Erythroblast (primary cell): ENCODE results near the gene MRPS2.
"Not testable (repeated sequence)": the region's sequence is repeated elsewhere in the genome, so short reads cannot be mapped to it uniquely, and the experiment has no call there.

Source experiments
- DNase-seq, 2 experiments: peaks; one replicate each; lab custom pipeline; 2025; lab: John Stamatoyannopoulos, UW
- GATA1 ChIP-seq: IDR thresholded peaks from 2 replicates; pipeline ENCODE4 v1.6.1; 2011; ENCODE audit warnings: low read depth, mild to moderate bottlenecking, control low read depth, low read length, moderate library complexity
- POLR2A ChIP-seq: IDR thresholded peaks from 2 replicates; pipeline ENCODE4 v1.6.1; 2011; ENCODE audit warnings: mild to moderate bottlenecking, low read length

The MRPS2 gene

GRCh38 chr9:135530146-135530545 lies 29.7 kb downstream of the MRPS2 start:
- TF ChIP-seq POLR2A, result no peak
- TF ChIP-seq GATA1, result no peak

DNA sequence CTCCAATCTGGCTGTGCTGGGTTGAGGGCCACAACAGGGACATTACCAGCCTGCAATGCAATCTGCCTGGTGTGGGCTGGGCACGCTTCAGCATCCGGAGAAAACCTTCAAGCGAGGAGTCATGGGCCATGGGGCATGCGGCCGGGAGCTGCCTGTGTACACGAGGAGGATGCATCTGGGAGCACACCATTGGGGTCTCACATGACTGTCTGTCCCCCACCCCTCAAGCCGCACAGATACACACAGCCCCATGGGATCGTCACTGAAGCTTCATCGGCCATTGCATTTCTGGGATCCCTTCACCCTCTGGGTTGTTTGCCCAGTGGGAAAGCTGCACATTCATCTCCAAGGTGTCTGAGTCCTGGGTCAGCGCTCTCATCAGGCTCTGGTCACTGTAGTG lies 30.6 kb downstream of the MRPS2 start:
- TF ChIP-seq GATA1, result no peak
- no peak for TF ChIP-seq POLR2A

More at GRCh38 chr9:135530146-135530545, 29.7 kb downstream of the MRPS2 start:
- DNase-seq, result no peak

GRCh38 chr9:135533113-135533512 lies 32.6 kb downstream of the MRPS2 start:
- TF ChIP-seq GATA1 (no peak), POLR2A (no peak)
- DNase-seq, result no peak

More for the DNA sequence above, 30.6 kb downstream of the MRPS2 start:
- DNase-seq, result no peak

DNA sequence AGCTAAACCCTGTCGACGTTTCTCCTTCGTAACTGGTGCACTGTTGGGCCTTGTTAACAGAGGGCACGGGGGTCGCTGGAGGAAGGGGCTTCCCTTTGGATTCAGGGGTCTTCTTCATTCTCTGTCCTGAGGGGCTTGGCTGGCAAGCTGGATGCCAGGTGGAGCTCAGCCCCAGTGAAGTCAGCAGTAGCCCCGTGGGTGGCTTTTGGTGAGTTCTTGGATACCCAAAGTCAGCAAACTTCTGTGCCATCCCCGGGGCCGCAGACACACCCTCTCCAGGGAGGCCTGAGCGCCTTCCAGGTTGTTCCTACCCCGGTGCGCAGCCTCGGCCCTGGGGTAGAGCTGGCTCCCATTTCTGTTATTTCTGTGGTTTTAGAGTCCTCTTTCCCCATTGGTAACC lies 33.2 kb downstream of the MRPS2 start:
- TF ChIP-seq GATA1 (no peak), POLR2A (no peak)
- no peak for DNase-seq

DNA sequence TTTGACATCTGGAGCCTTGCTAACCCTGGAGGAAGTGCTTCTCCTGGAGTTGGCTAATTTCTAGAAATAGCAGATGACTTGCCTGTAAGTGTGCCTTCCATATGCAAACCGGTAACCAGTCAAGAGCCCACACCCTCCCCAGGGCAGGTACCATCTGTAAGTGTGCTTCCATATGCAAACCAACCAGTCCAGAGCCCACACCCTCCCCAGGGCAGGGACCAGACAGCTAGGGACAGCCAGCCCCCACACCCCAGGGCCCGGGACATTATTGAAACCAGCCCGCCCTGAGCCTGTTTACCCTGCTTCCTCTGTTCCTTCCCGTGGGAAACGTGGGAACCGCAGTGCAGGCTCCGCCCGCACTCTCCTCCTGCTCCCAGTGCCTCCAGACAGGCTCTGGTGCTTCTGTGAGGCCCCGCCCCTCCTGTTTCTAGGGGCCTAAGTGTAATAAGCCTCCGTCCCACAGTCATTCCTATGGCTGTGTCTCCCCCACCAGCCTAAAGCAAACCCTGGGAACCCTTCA lies 33.8 kb downstream of the MRPS2 start:
- DNase-seq, result not testable (repeated sequence)

GRCh38 chr9:135534826-135535225 lies 34.3 kb downstream of the MRPS2 start:
- DNase-seq, result not testable (repeated sequence)

- not testable (repeated sequence) for DNase-seq
Measured at GRCh38 chr9:135535631-135536030, 35.1 kb downstream of the MRPS2 start.

DNA sequence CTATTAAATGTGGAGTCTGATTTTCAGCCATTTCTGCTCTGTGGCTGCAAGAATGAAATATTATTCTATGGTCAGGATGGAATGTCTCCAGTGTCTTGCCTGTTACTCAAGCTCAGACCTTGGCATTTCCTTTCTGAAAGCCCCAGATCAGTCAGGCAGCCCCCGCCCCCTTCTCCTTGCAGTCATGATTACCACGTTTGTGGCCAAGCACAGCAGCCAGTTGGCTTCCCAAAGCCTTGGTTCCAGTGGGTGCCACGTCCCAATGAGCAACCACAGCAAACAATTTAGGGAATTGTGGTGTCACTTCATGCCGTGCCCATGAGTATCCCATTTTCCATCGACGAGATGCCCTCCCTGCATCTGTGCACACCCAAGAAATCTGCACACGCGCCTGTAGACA lies 35.7 kb downstream of the MRPS2 start:
- no peak for DNase-seq
- no peak for TF ChIP-seq POLR2A
- TF ChIP-seq GATA1, result no peak

GRCh38 chr9:135543262-135543894 lies 42.9 kb downstream of the MRPS2 start:
- DNase-seq, result not testable (repeated sequence)

DNA sequence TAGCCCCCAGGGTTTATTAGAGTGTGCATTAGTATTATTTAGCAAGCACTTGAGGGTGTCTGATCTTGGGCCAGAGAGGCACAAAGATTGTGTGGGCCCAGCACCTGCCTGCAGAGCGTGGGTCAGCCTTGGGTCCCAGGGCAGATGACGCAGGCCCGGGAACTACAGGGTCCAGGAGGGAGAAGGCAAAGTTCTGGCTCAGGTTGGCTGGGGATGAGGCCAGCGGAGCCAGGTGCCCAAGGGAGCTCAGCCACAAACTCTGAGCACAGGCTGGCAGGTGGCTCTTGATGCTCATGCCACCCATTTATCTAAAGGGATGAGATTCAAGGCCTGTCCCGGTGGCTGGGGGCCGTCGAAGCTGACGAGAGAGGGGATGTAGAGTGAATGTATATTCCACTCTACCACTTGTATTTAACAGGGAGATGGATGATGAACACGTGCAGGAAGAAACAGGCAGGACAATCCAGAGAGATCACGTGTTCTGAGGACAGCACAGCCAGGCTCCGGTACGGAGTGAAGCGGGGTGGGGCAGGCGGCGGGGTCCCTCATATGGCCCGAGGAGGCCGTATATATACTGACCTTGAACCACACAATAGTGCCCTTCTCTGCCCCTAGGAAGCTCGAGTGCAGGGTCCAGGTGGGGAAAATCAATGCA lies 44.6 kb downstream of the MRPS2 start:
- no peak for TF ChIP-seq GATA1
- TF ChIP-seq POLR2A, result no peak
- DNase-seq, result no peak

- DNase-seq, result not testable (repeated sequence)
Measured at GRCh38 chr9:135545646-135546176, 45.2 kb downstream of the MRPS2 start, which contains the start of gene OBP2A. OBP2A (plus strand) TSS chr9:135546126; CDS start chr9:135546181, 55 bp downstream.

- not testable (repeated sequence) for DNase-seq
Measured at GRCh38 chr9:135546792-135547617, 46.5 kb downstream of the MRPS2 start.

DNA sequence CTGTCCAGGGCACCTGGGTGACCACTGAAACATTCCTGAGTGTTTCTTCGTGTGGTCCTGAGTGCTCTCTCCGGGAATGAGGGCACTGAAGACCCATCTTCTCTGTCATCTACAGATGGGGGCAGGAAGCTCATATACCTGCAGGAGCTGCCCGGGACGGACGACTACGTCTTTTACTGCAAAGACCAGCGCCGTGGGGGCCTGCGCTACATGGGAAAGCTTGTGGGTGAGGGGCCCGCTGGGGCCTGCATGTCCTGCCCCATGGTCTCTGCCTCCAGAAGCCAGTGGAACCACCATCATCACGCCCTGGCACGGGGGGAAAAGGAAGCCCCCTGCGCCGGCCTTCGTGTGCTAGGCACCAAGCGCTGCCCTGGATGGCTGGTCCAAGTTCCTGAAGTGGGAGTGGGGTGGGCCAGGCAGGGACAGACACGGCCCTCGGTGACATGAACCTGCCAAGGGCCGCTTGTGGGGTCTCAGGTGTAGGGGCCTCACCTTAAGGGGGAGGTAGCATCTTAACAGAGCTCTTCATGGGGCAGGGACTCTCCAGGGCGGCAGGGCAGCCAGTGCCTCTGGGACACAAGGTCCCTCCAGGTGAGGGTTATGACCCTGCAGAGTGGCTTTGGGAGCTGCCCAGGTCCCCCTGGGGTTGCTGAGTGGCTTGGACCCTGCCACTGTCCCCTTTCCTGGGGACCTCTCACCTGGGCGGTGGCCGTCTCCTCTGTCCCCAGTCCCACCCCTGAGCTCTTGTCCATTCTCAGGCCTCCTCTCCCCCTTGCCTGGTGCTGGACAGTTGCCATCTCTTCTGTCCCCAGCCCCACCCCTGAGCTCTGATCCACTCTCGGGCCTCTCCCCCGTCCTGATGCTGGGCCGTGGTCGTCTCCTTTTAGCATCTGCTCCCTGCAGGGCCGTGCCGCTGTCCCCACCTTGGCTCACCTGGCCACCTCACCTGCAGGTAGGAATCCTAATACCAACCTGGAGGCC lies 47.6 kb downstream of the MRPS2 start:
- no peak for DNase-seq
- TF ChIP-seq POLR2A (no peak), GATA1 (no peak)

DNA sequence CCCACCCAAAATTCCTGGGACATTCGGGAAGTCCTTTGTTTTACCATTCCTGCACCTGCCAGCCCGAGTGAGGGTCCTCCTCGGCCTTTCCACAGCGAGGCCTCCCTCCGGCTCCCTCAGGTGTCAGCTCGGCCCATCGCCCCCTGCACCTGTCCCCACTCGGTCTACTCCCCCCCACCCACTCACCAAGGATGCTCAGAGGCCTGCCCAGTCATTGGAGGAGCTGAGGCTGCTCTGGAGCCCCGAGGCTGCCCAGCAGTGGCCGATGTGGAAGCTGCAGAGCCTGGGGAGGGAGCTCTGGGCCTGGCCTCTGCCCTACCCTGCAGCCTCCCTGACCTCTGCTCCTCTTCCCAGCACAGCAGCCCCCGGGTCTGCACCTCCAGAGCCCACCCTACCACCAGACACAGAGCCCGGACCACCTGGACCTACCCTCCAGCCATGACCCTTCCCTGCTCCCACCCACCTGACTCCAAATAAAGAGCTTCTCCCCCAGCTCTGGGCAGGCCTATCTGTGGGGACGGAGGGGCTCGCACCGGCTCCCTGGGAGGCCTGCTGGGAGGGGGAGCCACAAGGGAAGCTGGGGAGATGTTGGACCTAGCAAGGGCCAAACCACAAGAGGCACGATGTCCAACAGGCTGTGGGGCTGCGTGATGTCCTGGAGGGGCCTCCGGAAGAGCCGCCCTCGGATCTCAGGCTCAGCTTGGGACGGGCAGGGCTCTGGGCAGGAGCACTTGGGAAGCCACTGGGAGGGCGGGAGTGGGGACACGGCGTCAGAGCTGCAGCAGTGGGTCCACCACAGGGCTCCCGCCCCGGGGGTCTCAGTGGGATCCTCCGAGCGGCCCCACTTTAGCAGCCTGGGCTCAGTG lies 49.2 kb downstream of the MRPS2 start:
- not testable (repeated sequence) for DNase-seq
